Measurements from ENCODE around the gene IFNL3. TPM values are rescaled to one million over a fixed set of nuclear protein-coding genes. Genes with fewer than 3 reads are reported as not detected.
"Not testable (repeated sequence)": the region's sequence is repeated elsewhere in the genome, so short reads cannot be mapped to it uniquely, and the experiment has no call there.

Gene IFNL3
- total RNA-seq, 4 donors from 2014 or later: not detected

DNA sequence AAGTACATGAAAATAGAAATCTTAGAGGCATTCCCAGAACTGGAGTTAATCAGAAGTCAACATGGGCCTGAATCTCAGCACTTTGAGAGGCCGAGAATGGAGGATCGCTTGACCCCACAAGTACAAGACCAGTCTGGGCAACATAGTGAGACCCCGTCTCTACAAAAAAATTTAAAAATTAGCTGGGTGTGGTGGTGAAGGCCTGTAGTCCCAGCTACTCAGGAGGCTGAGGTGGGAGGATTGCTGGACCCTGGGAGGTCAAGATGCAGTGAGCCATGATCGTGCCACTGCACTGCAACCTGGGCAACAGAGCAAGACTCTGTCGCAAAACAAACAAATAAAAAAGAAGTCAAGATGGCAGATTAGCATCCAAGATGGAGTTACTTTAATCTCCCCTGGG, 31.9 kb upstream of the IFNL3 start:
- intact Hi-C loops (cut with DNase I; ENCODE audit: low total_unique reads) (no loop called here), in situ Hi-C loops (cut with MboI; ENCODE audit: low sequenced_read_pairs in 4 of 4) (no loop called here)
- no peaks in the 10 kb centered on the region for H3K9me3 ChIP-seq
- H3K4me3 ChIP-seq: no peak overlapping the region
- H3K27me3 ChIP-seq: peaks cover 0 to 7% (median 0%) of the 10 kb centered on the region in 3 donors
- ATAC-seq (no peak), DNase-seq (no peak)
- no peaks in the 10 kb centered on the region for H3K4me1 ChIP-seq
- no peaks in the 10 kb centered on the region for H3K36me3 ChIP-seq
- TF ChIP-seq POLR2A (IDR thresholded peaks at IDR 0.05): no peak
- TF ChIP-seq, protein P1, sequence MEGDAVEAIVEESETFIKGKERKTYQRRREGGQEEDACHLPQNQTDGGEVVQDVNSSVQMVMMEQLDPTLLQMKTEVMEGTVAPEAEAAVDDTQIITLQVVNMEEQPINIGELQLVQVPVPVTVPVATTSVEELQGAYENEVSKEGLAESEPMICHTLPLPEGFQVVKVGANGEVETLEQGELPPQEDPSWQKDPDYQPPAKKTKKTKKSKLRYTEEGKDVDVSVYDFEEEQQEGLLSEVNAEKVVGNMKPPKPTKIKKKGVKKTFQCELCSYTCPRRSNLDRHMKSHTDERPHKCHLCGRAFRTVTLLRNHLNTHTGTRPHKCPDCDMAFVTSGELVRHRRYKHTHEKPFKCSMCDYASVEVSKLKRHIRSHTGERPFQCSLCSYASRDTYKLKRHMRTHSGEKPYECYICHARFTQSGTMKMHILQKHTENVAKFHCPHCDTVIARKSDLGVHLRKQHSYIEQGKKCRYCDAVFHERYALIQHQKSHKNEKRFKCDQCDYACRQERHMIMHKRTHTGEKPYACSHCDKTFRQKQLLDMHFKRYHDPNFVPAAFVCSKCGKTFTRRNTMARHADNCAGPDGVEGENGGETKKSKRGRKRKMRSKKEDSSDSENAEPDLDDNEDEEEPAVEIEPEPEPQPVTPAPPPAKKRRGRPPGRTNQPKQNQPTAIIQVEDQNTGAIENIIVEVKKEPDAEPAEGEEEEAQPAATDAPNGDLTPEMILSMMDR (IDR thresholded peaks at IDR 0.05 in 4 of 5, conservative IDR thresholded peaks at IDR 0.05 in 1 of 5): no peak
- no peak overlapping the region for H3K27ac ChIP-seq

DNA sequence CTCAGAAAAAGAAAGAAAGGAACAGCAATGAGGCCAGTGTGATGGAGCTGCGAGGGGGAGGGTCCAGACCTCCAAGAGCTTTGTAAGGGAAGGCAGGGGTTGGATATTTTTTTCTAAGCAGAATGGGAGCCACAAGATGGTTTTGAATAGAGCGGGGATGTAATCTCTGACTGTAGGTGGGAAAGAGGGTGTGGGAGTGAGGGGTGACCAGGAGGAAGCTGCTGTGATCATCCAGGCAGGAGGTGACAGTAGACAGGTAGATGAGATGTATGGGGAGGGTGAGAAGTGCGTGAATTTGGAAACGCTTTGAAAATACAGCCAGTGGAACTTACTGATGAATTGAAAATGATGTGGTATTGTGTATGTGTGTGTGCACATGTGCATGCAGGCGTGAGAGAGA, 30.8 kb upstream of the IFNL3 start:
- no peaks in the 10 kb centered on the region for H3K4me1 ChIP-seq
- in situ Hi-C loops (cut with MboI; ENCODE audit: low sequenced_read_pairs in 4 of 4): no loop called here
- no peaks in the 10 kb centered on the region for H3K36me3 ChIP-seq
- TF ChIP-seq, protein P1 (IDR thresholded peaks at IDR 0.05 in 4 of 5, conservative IDR thresholded peaks at IDR 0.05 in 1 of 5): no peak
- no peak overlapping the region for H3K4me3 ChIP-seq
- DNase-seq (no peak), ATAC-seq (no peak)
- intact Hi-C loops (cut with DNase I; ENCODE audit: low total_unique reads): no loop called here
- no peaks in the 10 kb centered on the region for H3K9me3 ChIP-seq
- H3K27ac ChIP-seq: no peak overlapping the region
- H3K27me3 ChIP-seq: peaks cover 0 to 10% (median 0%) of the 10 kb centered on the region in 3 donors

DNA sequence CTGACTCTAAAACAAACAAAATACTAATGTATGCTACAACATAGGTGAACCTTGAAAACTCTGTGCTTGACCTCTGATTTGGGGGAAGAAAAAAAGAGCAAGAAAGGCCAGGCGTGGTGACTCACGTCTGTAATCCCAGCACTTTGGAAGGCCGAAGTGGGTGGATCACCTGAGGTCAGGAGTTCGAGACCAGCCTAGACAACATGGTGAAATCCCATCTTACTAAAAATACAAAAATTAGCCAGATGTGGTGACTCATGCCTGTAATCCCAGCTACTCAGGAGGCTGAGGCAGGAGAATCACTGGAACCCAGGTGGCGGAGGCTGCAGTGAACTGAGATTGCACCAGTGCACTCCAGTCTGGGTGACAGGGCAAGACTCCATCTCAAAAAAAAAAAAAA, 29.1 kb upstream of the IFNL3 start:
- H3K36me3 ChIP-seq; DNase-seq; in situ Hi-C loops (cut with MboI; ENCODE audit: low sequenced_read_pairs in 4 of 4); H3K9me3 ChIP-seq; H3K4me3 ChIP-seq; intact Hi-C loops (cut with DNase I; ENCODE audit: low total_unique reads); ATAC-seq; H3K27ac ChIP-seq; H3K4me1 ChIP-seq: not testable (repeated sequence)
- peaks cover 0 to 14% (median 0%) of the 10 kb centered on the region in 3 donors for H3K27me3 ChIP-seq

DNA sequence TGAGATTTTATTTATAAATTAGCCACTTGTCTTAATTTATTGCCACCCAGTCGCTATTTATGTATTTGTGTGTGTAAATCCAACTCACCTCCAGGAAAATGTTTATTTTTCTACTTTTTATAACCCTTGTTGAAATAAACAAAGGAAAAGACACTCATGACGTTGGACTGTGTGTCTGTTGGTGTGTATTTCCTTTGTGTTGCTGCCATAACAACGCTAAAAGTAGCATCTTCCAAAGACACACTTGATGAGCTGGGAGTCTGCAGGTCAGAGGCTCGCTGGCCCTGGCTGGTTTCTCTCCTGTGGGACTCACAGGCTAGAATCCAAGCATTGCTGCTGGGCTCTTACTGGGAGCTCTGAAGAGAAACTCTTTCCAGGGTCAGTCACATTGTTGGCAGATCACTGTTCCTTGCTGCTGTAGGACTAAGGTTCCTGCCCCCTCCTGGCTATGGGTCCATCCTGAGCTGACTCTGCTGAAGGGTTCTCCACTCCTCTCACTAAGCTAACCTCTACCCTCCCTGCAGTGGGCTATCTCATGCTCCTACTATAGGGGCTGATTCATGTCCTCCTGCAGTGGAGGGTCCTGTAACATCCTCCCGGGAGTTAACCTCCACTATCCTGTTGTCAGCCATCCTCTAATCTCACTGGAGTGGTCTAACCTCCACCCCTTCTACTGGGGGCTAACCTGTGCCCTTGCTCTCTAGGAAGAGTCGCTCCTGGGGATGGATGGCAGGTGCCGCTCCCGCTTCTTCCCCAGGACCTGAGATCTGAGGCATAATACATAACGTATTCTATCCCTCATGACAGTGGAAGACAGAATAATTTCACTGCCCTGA, 25.4 kb upstream of the IFNL3 start:
- no peak for TF ChIP-seq POLR2A (IDR thresholded peaks at IDR 0.05)
- TF ChIP-seq, protein P1 (IDR thresholded peaks at IDR 0.05 in 4 of 5, conservative IDR thresholded peaks at IDR 0.05 in 1 of 5): no peak
- H3K36me3 ChIP-seq: no peaks in the 10 kb centered on the region
- H3K27me3 ChIP-seq: peaks cover 3 to 10% (median 9%) of the 10 kb centered on the region in 3 donors
- H3K4me1 ChIP-seq: no peaks in the 10 kb centered on the region
- no peak for ATAC-seq
- in situ Hi-C loops (cut with MboI; ENCODE audit: low sequenced_read_pairs in 4 of 4) (no loop called here), intact Hi-C loops (cut with DNase I; ENCODE audit: low total_unique reads) (no loop called here)
- no peak overlapping the region for H3K4me3 ChIP-seq
- no peak overlapping the region for H3K27ac ChIP-seq
- no peaks in the 10 kb centered on the region for H3K9me3 ChIP-seq
- DNase-seq: no peak

DNA sequence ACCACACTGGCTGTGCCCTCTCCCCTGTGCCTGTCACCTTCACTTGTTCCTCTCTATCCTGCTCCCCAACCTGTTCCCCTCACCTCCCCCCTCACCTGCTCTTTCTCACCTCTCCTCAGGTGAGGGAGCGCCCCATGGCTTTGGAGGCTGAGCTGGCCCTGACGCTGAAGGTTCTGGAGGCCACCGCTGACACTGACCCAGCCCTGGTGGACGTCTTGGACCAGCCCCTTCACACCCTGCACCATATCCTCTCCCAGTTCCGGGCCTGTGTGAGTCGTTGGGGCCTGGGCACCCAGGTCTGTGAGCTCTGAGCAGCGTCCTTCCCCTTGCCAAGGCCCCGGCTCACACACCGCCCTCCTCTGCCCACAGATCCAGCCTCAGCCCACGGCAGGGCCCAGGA, 24.6 kb upstream of the IFNL3 start:
- DNase-seq; H3K4me1 ChIP-seq; H3K27ac ChIP-seq; ATAC-seq; H3K36me3 ChIP-seq; H3K4me3 ChIP-seq; in situ Hi-C loops (cut with MboI; ENCODE audit: low sequenced_read_pairs in 4 of 4); H3K9me3 ChIP-seq; intact Hi-C loops (cut with DNase I; ENCODE audit: low total_unique reads): not testable (repeated sequence)
- H3K27me3 ChIP-seq: peaks cover 12 to 19% (median 18%) of the 10 kb centered on the region in 3 donors

DNA sequence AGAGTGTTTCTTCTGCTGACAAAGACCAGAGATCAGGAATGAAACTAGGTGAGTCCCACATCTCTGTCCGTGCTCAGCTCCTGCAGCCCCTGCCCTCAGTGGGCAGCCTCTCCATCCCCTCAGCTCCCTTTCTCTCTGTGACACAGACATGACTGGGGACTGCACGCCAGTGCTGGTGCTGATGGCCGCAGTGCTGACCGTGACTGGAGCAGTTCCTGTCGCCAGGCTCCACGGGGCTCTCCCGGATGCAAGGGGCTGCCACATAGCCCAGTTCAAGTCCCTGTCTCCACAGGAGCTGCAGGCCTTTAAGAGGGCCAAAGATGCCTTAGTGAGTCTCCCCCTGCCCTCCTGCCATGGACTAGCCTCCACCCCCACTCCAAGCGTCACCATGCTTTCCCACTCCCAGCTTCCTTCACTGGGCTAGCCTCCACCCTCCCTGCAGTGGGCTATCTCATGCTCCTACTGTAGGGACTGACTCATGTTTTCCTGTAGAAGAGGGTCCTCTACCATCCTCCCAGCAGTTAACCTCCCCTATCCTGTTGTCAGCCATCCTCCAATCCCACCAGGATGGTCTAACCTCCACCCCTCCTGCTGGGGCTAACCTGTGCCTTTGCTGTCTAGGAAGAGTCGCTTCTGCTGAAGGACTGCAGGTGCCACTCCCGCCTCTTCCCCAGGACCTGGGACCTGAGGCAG, 23.9 kb upstream of the IFNL3 start:
- intact Hi-C loops (cut with DNase I; ENCODE audit: low total_unique reads); ATAC-seq; DNase-seq; H3K36me3 ChIP-seq; H3K9me3 ChIP-seq; in situ Hi-C loops (cut with MboI; ENCODE audit: low sequenced_read_pairs in 4 of 4); H3K4me1 ChIP-seq; H3K4me3 ChIP-seq; H3K27ac ChIP-seq: not testable (repeated sequence)
- peaks cover 19 to 24% (median 22%) of the 10 kb centered on the region in 3 donors for H3K27me3 ChIP-seq

DNA sequence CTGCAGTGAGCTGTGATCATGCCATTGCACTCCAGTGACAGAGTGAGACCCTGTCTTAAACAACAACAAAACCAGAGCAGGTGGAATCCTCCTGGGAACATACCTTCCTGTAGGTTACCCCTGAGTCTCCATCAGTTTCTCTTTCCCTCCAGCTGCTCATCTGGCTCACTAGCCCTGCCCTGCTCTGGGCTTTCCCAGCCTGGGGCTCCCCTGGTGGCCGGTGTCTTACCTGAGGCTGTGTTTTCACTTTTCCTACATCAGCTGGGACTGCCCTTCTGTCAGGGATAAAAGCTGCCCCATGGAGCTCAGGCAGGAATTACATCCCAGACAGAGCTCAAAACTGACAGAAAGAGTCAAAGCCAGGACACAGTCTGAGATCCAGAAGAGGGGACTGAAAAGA, 23.3 kb upstream of the IFNL3 start, which contains the start of gene IFNL2:
Gene IFNL2 (plus strand): TSS at position 312 of the 400 bp plus-strand sequence. CDS start 173 bp downstream, outside the sequence.
- DNase-seq; in situ Hi-C loops (cut with MboI; ENCODE audit: low sequenced_read_pairs in 4 of 4); H3K4me1 ChIP-seq; H3K36me3 ChIP-seq; H3K9me3 ChIP-seq; H3K4me3 ChIP-seq; ATAC-seq; H3K27ac ChIP-seq; intact Hi-C loops (cut with DNase I; ENCODE audit: low total_unique reads): not testable (repeated sequence)
- H3K27me3 ChIP-seq: peaks cover 25 to 30% (median 26%) of the 10 kb centered on the region in 3 donors

Data from gastrocnemius medialis (tissue), 4 donors.